Measurements from ENCODE around the gene CDH13.

DNA sequence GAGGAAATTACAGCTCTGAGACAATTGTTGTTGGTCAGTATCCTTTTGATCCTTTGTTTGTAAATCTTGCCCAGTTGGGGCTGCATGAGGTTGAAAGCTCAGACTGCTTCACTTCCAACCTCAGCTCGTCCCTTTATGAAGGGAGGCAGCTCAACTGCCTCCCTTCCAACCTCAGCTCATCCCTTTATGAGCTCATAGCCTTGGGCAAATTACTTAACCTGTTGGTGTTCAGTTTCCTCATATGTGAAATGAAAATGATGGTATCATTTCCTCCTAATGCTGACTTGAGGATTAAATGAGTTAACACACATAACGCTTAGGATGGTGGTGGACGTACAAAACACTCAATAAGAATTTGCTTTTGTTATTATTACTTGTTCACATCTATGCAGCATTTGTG lies 265.1 kb downstream of the CDH13 start:
- TF ChIP-seq, protein P1, sequence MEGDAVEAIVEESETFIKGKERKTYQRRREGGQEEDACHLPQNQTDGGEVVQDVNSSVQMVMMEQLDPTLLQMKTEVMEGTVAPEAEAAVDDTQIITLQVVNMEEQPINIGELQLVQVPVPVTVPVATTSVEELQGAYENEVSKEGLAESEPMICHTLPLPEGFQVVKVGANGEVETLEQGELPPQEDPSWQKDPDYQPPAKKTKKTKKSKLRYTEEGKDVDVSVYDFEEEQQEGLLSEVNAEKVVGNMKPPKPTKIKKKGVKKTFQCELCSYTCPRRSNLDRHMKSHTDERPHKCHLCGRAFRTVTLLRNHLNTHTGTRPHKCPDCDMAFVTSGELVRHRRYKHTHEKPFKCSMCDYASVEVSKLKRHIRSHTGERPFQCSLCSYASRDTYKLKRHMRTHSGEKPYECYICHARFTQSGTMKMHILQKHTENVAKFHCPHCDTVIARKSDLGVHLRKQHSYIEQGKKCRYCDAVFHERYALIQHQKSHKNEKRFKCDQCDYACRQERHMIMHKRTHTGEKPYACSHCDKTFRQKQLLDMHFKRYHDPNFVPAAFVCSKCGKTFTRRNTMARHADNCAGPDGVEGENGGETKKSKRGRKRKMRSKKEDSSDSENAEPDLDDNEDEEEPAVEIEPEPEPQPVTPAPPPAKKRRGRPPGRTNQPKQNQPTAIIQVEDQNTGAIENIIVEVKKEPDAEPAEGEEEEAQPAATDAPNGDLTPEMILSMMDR (IDR thresholded peaks at IDR 0.05 in 4 of 5, conservative IDR thresholded peaks at IDR 0.05 in 1 of 5), result no peak
- TF ChIP-seq POLR2A (IDR thresholded peaks at IDR 0.05), result no peak
